T-helper 1 cell treated with Interleukin-12 subunit alpha and Interleukin-12 subunit beta and Interleukin-4 antibody, amounts not matched to agents 30 ng/mL and 1 ng/mL, for 36 hours (primary cell): ENCODE results near the gene APBA2. TPM values are rescaled to one million over a fixed set of nuclear protein-coding genes. Genes with fewer than 3 reads are reported as not detected.

ENCODE experiments used
- intact Hi-C: fragments of 100-400 bp; cut with micrococcal nuclease; formaldehyde crosslinking; loops from one replicate; pipeline ENCODE4 v1.15.1; 2024
- total RNA-seq: library from RNA; stranded (reverse); gene quantifications from 2 replicates; pipeline ENCODE4 v1.2.3, GENCODE V29; 2022

The APBA2 gene
- total RNA-seq, 1 donor from 2014 or later = 4.4 TPM

DNA sequence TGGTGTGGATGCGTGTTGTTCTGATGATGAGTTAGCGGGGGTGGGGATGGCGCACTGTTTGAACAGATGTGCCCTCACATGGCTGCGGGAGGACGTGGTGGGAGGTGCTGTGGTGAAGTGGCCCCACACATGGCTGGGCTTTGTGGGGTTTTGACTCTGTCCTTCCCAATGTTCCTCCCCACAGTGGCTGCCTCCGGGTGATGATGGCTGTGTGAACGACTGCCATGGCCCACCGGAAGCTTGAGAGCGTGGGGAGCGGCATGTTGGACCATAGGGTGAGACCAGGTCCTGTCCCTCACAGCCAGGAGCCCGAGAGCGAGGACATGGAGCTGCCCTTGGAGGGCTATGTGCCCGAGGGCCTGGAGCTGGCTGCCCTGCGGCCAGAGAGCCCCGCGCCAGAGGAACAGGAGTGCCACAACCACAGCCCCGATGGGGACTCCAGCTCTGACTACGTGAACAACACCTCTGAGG is 167.9 kb downstream of the APBA2 start:
- intact Hi-C loops = no loop called here

- intact Hi-C loops = no loop called here
Observed at GRCh38 chr15:29054171-29055045, 168.6 kb downstream of the APBA2 start.

DNA sequence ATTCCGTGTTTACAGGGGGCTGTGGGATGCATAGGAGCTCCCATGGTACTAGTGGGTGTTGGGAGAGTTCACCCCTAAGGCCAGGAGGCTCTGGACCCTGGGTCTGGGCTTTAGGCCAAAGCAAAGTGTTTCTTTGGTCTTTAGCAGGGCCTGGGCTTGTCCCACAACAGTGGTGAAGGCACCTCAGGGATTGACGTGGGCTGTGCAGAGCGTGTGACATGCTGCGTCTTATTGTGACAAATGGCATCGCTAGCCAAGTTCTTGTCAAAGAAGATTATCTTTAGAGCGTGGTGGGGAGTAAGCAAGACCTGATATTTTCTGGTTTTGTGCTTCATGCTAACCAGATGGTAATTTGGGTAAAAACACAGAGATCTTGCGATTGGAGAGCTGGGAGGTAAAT is 170.1 kb downstream of the APBA2 start:
- intact Hi-C loops = no loop called here

DNA sequence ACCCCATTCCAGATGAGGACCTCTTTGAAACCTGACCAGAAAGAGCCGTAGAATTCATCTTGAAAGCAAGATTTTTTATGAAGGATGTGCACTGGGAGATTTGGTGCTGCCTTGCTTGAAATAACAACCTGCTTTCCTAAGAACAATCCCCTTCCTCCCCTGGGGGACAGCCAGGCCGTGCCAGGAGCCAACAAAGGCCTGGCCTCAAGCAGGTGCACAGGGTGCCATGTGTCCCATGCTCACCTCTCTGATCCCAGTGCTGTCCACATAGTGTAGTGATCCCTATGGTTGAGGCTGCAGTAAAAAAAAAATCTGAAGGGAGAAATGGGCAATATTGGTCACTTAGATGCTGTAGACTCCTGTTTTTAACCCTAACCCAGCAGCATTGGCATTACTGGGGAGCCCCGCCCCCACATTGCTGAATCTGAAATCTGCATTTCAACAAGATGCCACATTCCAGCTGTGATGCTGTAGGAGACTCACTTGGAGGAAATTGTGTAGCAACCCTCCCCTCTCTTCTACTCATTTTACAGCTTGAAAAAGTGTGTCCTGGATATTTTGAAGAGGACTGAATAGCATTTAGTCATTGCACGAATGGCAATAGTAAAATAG is 171.2 kb downstream of the APBA2 start:
- intact Hi-C loops = no loop called here

DNA sequence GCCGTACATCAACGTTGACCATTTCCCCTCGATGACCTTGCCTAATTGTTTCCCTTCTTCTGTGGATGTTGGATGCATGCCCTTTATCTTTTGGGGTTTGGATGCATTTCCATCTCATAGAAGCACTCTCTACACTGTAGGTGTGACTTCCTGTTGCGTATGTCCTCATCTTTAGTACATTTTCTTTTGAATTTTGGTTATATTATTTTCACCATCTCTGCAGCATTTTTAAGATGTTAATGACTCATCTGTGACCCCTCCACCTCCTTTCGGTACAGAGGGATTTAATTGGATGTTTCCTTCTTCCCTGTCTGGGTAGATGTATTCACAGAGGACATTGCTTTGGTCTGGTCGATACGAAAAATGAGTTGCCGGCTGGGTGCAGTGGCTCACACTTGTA is 172.1 kb downstream of the APBA2 start:
- intact Hi-C loops = no loop called here

GRCh38 chr15:29058903-29059539 is 173.2 kb downstream of the APBA2 start:
- intact Hi-C loops = no loop called here

- intact Hi-C loops = no loop called here
Observed at GRCh38 chr15:29059871-29060640, 174.3 kb downstream of the APBA2 start.

GRCh38 chr15:29061746-29062145 is 176.0 kb downstream of the APBA2 start:
- intact Hi-C loops = no loop called here

DNA sequence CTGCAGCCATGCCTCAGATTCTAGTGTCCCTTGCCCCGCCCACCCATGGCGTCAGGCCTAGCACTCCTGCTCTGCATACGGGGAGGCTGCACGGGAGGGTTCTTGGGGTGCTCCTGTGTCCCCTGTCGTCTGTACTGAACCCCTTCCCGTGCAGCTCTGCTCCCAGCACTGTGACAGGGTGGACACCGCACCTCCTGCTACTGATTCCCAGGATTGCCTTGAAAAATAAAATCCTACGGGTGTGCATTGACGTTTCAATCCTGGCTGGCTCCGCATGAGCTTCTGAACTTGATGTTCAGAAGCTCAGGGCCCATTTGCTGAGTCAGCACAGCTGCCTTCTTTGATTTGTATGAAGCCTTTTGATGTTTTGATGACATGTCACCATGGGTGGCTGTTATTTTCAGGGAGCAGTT is 176.4 kb downstream of the APBA2 start:
- intact Hi-C loops = no loop called here

GRCh38 chr15:29062626-29063025 is 176.9 kb downstream of the APBA2 start:
- intact Hi-C loops = no loop called here

DNA sequence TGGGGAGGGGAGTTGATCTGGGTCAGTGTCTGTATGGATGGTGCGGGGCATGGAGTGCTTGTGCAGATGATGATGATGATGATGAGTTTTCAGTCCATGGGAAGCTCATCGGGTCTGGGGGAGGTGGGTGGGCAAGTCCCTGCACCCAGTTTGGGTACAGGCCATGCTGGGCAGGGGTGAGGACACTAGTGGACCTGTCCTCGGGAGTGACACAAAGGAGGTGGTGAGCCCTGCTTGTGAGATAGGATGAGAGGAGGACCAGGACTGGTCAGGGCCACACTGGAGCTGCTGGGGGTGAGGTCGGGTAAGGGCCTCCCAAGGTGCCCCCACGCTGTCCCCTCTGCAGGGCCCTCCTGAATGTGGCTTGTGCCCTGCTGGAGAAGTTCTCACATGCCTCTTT is 177.9 kb downstream of the APBA2 start:
- intact Hi-C loops = no loop called here

DNA sequence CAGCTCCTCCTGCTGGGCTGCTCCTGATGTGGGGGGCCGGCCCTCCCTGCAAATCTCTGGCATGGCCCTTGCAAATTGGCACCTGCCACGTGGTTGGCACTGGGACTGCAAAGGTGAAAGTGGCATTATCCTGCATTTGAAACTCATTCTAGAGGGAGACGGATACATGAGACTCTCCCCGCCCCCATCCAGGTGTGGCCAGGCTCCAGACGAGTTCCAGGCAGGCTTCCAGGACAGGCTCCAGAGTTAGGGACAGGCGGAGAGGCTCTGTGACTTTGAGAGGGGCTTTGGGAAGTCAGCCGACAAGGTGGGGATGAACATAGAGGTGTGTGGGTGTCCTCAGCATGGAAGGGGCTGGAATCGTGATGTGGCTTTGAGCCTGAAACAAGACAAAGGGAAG is 178.5 kb downstream of the APBA2 start:
- intact Hi-C loops = no loop called here

DNA sequence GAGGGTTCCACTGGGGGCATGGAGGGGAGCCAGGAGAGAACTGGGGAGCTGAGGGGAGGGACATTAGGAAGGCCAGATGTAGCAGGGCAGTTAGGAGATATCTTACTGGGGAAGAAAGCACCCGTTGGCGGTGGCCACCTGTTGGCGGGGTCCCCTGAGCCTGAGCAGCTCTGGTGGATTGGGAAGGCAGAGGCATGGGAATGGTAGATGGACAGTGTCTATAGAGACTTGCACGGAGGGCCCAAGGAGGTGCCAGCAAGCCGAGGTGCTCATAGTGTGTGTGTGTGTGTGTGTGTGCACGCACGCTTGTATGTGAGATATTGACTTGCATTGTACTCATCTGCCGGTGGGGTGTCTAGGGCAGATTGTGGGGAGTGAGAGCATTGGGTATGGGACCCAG is 179.0 kb downstream of the APBA2 start:
- intact Hi-C loops = no loop called here

GRCh38 chr15:29065571-29065970 is 179.8 kb downstream of the APBA2 start:
- intact Hi-C loops = no loop called here

DNA sequence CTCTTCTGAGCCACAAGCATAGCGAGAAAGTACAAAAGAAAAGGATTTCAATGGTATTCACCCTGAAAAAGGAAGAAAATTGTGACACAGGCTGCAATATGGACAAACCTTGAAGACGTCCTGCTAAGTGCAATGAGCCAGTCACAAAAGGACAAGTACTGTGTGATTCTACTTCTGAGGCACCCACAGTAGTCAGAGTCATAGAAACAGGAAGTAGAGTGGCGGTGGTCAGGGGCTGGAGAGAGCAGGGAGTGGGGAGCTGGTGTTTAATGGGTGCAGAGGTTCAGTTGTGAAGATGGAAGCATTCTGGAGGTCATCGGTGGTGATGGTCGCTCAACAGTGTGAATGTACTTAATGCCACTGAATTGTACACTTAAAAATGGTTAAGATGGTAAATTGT is 180.5 kb downstream of the APBA2 start:
- intact Hi-C loops = no loop called here

DNA sequence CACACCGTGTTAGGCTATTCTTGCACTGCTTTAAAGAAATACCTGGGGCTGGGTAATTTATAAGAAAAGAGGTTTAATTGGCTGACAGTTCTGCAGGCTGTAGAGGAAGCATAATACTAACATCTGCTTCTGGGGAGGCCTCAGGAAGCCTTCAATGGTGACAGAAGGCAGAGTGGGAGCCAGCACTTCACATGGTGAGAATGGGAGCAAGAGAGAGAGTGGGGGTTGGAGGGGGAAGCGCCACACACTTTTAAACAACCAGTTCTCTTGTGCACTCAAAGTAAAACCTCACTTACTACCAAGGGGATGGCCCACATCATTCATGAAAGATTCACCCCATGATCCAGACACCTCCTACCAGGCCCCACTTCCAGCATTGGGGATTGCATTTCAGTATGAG is 181.1 kb downstream of the APBA2 start:
- intact Hi-C loops = no loop called here

DNA sequence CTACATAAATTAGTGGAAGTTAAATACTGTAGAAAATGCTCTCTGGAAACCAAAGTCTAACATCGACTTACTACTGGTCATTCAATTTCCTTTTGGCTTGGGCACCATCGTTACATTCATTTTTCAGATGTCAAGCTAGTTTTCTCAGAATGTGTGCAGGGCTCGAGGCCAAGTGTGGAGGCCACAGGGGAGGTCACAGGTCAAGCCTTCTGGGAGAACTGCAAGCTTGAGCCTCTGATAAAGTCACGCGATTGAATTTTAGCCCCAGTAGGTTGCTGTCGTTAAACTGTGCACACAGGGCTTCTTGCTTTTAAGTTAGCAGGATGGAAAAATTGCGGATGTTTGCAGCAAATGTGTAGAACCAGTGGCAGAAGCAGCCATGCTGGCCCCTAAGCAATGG is 182.2 kb downstream of the APBA2 start:
- intact Hi-C loops = no loop called here

- intact Hi-C loops = no loop called here
Observed at GRCh38 chr15:29070471-29071231, 184.9 kb downstream of the APBA2 start.

- intact Hi-C loops = no loop called here
Observed at GRCh38 chr15:29071232-29071881, 185.6 kb downstream of the APBA2 start.

GRCh38 chr15:29071882-29072273 is 186.1 kb downstream of the APBA2 start:
- intact Hi-C loops = no loop called here
